ENCODE data around the gene SSNA1.

Gene SSNA1

GRCh38 chr9:137190315-137190856, 1.9 kb downstream of the SSNA1 start:
- H3K27me3 ChIP-seq (ENCODE audit: insufficient read depth, insufficient read length): no peaks in the 10 kb centered on the region
- H3K9ac ChIP-seq (ENCODE audit: insufficient read length, low read depth): peak overlapping the region; percentile 98
- peaks cover 40% of the 10 kb centered on the region for H3K4me1 ChIP-seq (ENCODE audit: insufficient read depth, insufficient read length)
- no peak for DNase-seq (ENCODE audit: low read depth, low spot score)
- H3K9me3 ChIP-seq (ENCODE audit: insufficient read depth, low read length): no peaks in the 10 kb centered on the region
- H3K4me3 ChIP-seq (ENCODE audit: insufficient read length, low read depth): no peak overlapping the region
- H3K36me3 ChIP-seq (ENCODE audit: insufficient read depth, insufficient read length, low read length): peaks cover 73% of the 10 kb centered on the region
- TF ChIP-seq SUZ12 (IDR thresholded peaks at IDR 0.05; ENCODE audit: extremely low read depth, insufficient read depth, insufficient read length) (no peak), ZNF274 (IDR thresholded peaks at IDR 0.05; ENCODE audit: low read depth, low read length) (no peak), YY1 (IDR thresholded peaks at IDR 0.05; ENCODE audit: insufficient read depth, insufficient read length) (no peak)

- Histone ChIP-seq H3K9me3 (ENCODE audit: insufficient read depth, low read length) (no peaks in the 10 kb centered on the region), H3K4me1 (ENCODE audit: insufficient read depth, insufficient read length) (peaks cover 42% of the 10 kb centered on the region), H3K27me3 (ENCODE audit: insufficient read depth, insufficient read length) (no peaks in the 10 kb centered on the region), H3K4me3 (ENCODE audit: insufficient read length, low read depth) (no peak overlapping the region), H3K9ac (ENCODE audit: insufficient read length, low read depth) (no peak overlapping the region), H3K36me3 (ENCODE audit: insufficient read depth, insufficient read length, low read length) (peaks cover 71% of the 10 kb centered on the region)
- DNase-seq (ENCODE audit: low read depth, low spot score): no peak
- TF ChIP-seq ZNF274 (IDR thresholded peaks at IDR 0.05; ENCODE audit: low read depth, low read length) (no peak), SUZ12 (IDR thresholded peaks at IDR 0.05; ENCODE audit: extremely low read depth, insufficient read depth, insufficient read length) (no peak), YY1 (IDR thresholded peaks at IDR 0.05; ENCODE audit: insufficient read depth, insufficient read length) (no peak)
Measured at GRCh38 chr9:137191245-137191644, 2.8 kb downstream of the SSNA1 start.

- no peaks in the 10 kb centered on the region for H3K9me3 ChIP-seq (ENCODE audit: insufficient read depth, low read length)
- no peaks in the 10 kb centered on the region for H3K27me3 ChIP-seq (ENCODE audit: insufficient read depth, insufficient read length)
- peaks cover 67% of the 10 kb centered on the region for H3K36me3 ChIP-seq (ENCODE audit: insufficient read depth, insufficient read length, low read length)
- no peak overlapping the region for H3K4me3 ChIP-seq (ENCODE audit: insufficient read length, low read depth)
- no peak for DNase-seq (ENCODE audit: low read depth, low spot score)
- TF ChIP-seq YY1 (IDR thresholded peaks at IDR 0.05; ENCODE audit: insufficient read depth, insufficient read length): no peak
- H3K9ac ChIP-seq (ENCODE audit: insufficient read length, low read depth): no peak overlapping the region
- peaks cover 42% of the 10 kb centered on the region for H3K4me1 ChIP-seq (ENCODE audit: insufficient read depth, insufficient read length)
Measured at GRCh38 chr9:137191691-137192447, 3.4 kb downstream of the SSNA1 start.

GRCh38 chr9:137192448-137192780, 3.9 kb downstream of the SSNA1 start:
- Histone ChIP-seq H3K9me3 (ENCODE audit: insufficient read depth, low read length) (no peaks in the 10 kb centered on the region), H3K27me3 (ENCODE audit: insufficient read depth, insufficient read length) (no peaks in the 10 kb centered on the region), H3K4me1 (ENCODE audit: insufficient read depth, insufficient read length) (peaks cover 38% of the 10 kb centered on the region), H3K4me3 (ENCODE audit: insufficient read length, low read depth) (no peak overlapping the region), H3K36me3 (ENCODE audit: insufficient read depth, insufficient read length, low read length) (peaks cover 64% of the 10 kb centered on the region), H3K9ac (ENCODE audit: insufficient read length, low read depth) (peak overlapping the region; percentile 42)
- TF ChIP-seq SUZ12 (IDR thresholded peaks at IDR 0.05; ENCODE audit: extremely low read depth, insufficient read depth, insufficient read length): no peak
- no peak for TF ChIP-seq ZNF274 (IDR thresholded peaks at IDR 0.05; ENCODE audit: low read depth, low read length)
- no peak for TF ChIP-seq YY1 (IDR thresholded peaks at IDR 0.05; ENCODE audit: insufficient read depth, insufficient read length)
- DNase-seq (ENCODE audit: low read depth, low spot score): no peak

- H3K36me3 ChIP-seq (ENCODE audit: insufficient read depth, insufficient read length, low read length): peaks cover 65% of the 10 kb centered on the region
- DNase-seq (ENCODE audit: low read depth, low spot score): no peak
- H3K27me3 ChIP-seq (ENCODE audit: insufficient read depth, insufficient read length): no peaks in the 10 kb centered on the region
- TF ChIP-seq SUZ12 (IDR thresholded peaks at IDR 0.05; ENCODE audit: extremely low read depth, insufficient read depth, insufficient read length) (no peak), YY1 (IDR thresholded peaks at IDR 0.05; ENCODE audit: insufficient read depth, insufficient read length) (no peak), ZNF274 (IDR thresholded peaks at IDR 0.05; ENCODE audit: low read depth, low read length) (no peak)
- H3K9ac ChIP-seq (ENCODE audit: insufficient read length, low read depth): peak overlapping the region; percentile 42
- H3K4me3 ChIP-seq (ENCODE audit: insufficient read length, low read depth): no peak overlapping the region
- H3K9me3 ChIP-seq (ENCODE audit: insufficient read depth, low read length): no peaks in the 10 kb centered on the region
- H3K4me1 ChIP-seq (ENCODE audit: insufficient read depth, insufficient read length): peaks cover 35% of the 10 kb centered on the region
Measured at GRCh38 chr9:137192859-137193258, 4.4 kb downstream of the SSNA1 start.

GRCh38 chr9:137193771-137194170, 5.3 kb downstream of the SSNA1 start:
- H3K9ac ChIP-seq (ENCODE audit: insufficient read length, low read depth): peak overlapping the region; percentile 61
- H3K4me3 ChIP-seq (ENCODE audit: insufficient read length, low read depth): no peak overlapping the region
- H3K36me3 ChIP-seq (ENCODE audit: insufficient read depth, insufficient read length, low read length): peaks cover 69% of the 10 kb centered on the region
- peaks cover 37% of the 10 kb centered on the region for H3K4me1 ChIP-seq (ENCODE audit: insufficient read depth, insufficient read length)
- DNase-seq (ENCODE audit: low read depth, low spot score): no peak
- no peaks in the 10 kb centered on the region for H3K9me3 ChIP-seq (ENCODE audit: insufficient read depth, low read length)
- TF ChIP-seq YY1 (IDR thresholded peaks at IDR 0.05; ENCODE audit: insufficient read depth, insufficient read length) (no peak), SUZ12 (IDR thresholded peaks at IDR 0.05; ENCODE audit: extremely low read depth, insufficient read depth, insufficient read length) (no peak), ZNF274 (IDR thresholded peaks at IDR 0.05; ENCODE audit: low read depth, low read length) (no peak)
- H3K27me3 ChIP-seq (ENCODE audit: insufficient read depth, insufficient read length): no peaks in the 10 kb centered on the region

- no peaks in the 10 kb centered on the region for H3K9me3 ChIP-seq (ENCODE audit: insufficient read depth, low read length)
- H3K4me1 ChIP-seq (ENCODE audit: insufficient read depth, insufficient read length): peaks cover 41% of the 10 kb centered on the region
- peak overlapping the region; percentile 61 for H3K9ac ChIP-seq (ENCODE audit: insufficient read length, low read depth)
- no peak overlapping the region for H3K4me3 ChIP-seq (ENCODE audit: insufficient read length, low read depth)
- DNase-seq (ENCODE audit: low read depth, low spot score): no peak
- TF ChIP-seq YY1 (IDR thresholded peaks at IDR 0.05; ENCODE audit: insufficient read depth, insufficient read length) (no peak), ZNF274 (IDR thresholded peaks at IDR 0.05; ENCODE audit: low read depth, low read length) (no peak), SUZ12 (IDR thresholded peaks at IDR 0.05; ENCODE audit: extremely low read depth, insufficient read depth, insufficient read length) (no peak)
- H3K36me3 ChIP-seq (ENCODE audit: insufficient read depth, insufficient read length, low read length): peaks cover 68% of the 10 kb centered on the region
- H3K27me3 ChIP-seq (ENCODE audit: insufficient read depth, insufficient read length): no peaks in the 10 kb centered on the region
Measured at GRCh38 chr9:137194388-137194787, 5.9 kb downstream of the SSNA1 start.
